Pons (tissue), 1 donor: ENCODE results near the gene USP7.

Source experiments
- DNase-seq: peaks from one replicate; pipeline ENCODE4 v3.0.0-alpha.2; 2016; ENCODE audit warnings: low spot score

The USP7 gene

DNA sequence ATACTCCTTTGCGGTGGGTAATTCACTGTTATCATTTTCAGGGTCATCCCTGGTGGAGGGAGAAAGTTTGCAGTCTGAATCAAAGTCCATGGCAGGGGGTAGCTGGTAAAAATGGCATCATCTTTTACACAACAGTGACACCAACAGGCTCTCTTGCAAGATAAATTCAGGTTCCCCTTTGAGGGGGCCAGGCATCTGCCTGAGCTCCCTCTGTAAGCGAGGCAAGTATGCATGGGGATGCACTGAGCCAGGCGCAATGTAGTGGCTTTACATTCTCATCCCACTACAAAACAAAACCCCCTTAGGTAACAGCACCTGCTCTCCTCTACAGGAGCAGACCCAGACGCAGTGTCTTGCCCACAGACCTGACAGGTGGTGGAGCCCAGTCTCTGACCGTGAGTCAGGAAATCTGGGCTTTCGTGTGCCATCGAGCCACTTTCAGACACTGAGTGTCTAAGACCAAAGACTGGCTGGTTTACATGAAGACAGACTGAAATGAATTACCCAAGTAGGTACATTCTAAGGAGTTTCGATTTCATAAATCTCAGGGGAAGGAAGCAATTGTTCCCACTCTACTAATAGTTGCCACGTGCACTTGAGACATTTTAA is 63.9 kb downstream of the USP7 start:
- no peak for DNase-seq

DNA sequence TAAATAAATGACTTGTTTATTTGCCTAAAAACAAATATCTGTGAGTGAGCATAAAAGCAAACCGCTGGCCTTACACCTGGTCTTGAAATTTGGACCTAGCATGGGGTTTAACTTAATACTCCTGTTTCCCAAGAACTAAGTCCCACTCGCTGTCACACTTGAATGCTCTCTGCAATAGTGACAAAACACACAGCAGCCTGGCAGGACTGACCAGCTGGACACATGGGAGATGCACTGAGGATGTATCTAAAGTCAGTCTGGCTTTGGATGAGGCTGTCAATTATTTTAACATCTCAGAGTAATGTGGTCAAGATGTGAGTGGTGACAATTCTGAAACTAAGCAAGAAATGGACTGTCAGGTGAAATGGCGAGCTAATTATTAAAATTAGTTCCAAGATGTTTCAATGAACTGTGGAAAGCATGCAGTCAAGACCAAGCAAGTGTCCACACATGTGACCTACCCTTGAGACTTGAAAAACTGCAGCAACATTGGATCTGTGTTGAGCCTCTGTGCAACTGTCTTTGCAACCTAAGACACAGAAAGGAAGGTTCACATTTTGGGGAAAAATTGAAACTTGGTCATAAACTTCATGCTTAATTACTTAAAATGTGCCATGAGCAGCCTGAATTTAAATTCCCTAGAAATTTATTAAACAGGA is 64.9 kb downstream of the USP7 start:
- no peak for DNase-seq

DNA sequence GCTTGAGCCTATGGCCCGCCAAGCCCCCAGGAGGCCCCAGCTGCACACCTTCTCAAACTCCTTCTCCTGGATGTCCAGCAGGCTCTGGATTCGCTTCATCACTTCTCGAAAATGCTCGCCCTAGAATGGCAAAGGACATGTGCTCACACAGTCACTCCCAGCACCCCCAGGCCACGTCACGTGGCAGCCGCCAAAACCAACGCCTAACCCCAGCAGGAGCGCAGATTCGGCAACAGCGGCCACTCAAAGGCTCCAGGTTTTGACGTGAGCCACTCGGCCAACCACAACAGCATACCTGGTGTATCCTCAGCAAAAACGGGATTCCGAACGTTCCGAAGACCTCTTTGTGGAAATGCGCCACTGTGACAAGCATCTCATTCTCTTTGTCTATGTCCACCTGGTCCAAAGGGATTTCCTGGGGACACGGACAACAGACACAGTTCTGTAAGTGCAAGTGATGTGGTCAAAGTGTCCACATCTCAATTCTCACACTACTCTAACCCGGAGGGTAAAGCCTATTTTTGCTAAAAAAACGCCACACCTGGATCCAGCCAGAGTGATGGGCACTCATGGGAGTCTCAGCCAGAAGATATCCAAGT is 68.9 kb downstream of the USP7 start:
- no peak for DNase-seq

DNA sequence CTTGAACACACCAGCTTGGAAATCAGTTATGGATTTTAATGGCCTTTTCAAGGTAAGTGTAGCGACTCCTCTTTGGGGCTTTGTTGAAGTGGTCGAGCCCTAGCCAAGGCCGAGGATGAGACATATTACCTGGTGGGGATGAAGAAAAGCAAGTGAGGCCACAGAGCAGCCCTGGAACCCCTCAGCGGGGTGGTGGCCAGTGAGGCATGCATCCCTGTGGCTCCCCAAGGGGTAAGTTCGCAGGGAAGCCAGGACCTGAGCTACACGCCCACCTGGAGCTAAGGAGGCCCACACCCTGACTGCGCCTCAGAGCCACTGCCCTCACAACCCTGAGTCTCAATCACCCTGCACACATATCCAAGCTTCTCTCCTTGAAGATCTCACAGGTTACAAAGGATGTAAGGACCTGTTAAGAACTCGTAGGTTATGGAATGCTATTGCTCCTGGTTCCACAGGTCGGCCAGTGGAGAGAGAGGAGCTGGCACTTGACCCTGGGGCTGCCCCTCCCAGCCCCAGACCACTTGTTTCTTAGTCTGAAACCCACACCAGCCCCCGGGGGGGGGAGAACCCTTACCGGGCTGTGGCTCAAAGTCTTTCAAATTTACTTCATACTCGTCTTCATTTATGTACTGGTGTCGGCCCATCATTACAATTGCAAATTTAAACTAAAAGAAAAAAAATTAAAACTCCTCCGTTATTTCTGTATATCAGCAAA is 69.6 kb downstream of the USP7 start:
- DNase-seq: no peak

DNA sequence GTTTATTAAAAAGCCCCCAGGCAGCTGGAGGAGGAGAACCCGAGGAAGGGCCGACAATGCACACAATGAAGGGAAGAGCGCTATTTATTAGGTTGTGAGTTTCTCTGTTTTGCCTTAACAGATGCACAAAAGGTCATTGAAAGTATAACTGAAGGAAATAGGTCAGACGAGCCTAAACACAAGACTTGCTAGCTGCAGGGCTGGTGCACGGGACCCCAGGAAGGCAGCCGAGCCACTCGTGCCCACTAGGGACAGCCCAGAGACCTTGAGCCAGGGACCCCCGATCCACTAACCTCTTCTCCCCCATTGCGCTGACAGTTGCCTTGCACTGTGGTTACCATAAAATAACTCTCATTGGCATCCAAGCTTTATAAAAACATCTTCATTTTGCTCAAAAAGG is 70.3 kb downstream of the USP7 start:
- DNase-seq: no peak

DNA sequence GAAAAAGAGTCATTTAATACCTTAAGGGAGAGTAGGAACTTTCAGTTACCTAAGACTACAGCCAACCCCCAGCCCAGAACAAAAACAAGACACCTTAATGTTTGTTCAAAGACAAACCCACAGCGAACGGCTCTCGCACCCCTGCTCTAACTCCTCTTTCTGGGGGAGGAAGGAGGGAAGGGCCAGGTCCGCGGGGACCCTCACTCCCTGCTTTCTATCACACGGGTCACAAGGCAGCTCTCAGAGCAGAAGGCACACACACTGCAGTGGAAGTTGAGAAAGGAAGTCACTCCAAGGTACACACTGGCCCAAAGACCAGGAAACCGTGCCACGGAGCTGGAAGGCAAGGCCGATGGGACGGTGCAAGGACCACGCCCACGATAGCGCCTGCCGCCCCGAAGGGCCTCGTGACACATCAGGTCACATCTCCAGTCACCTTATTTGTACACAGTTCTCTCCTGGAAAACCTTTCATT is 71.6 kb downstream of the USP7 start:
- no peak for DNase-seq

DNA sequence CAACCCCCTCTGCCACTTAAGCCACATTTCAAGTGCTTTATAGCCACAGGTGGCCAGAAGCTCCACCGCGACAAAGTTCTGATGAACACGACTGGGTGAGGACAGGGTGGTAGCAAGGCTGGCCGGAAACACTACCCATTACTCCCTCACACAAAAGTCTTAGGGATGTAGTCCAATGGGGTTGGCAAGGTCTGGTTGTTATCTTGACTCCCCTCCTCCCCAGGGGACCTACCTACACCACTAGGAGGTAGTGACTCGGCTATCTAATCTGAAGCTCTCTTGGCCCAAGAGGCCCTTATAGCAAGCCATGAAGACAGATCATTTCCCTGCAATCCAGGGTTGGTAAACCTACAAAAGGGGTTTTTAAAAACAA is 73.2 kb downstream of the USP7 start:
- no peak for DNase-seq

DNA sequence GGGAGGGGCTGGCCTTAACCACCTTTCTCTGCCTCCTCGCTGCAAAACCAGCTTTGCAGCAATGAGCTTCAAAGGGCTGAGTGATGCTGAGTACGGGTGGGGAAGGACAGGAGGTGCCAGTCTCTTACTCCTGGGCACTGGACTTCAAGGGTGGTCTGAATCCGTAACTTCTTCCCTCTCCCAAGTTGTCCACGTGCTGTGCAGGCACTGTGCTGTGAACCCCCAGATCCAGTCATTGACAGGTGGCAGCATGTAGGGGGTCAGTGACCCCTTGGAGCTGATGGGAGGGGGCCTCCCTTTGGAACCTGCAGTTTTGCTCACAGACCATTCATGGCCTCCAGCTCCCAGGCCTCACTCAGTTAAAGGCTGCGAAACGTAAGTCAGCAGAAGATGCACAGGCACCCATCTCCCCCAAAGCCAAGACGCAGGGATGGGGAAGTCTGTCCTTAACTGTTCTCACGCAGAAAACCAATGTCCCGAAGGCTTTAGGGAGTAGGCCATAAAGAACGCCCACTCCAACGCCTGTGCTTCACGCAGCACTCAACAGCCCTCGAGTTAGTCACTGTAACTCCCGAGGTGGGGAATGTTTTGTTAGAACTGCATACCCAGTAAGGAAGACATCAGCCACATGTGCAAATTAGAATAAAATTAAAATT is 73.7 kb downstream of the USP7 start:
- no peak for DNase-seq

DNA sequence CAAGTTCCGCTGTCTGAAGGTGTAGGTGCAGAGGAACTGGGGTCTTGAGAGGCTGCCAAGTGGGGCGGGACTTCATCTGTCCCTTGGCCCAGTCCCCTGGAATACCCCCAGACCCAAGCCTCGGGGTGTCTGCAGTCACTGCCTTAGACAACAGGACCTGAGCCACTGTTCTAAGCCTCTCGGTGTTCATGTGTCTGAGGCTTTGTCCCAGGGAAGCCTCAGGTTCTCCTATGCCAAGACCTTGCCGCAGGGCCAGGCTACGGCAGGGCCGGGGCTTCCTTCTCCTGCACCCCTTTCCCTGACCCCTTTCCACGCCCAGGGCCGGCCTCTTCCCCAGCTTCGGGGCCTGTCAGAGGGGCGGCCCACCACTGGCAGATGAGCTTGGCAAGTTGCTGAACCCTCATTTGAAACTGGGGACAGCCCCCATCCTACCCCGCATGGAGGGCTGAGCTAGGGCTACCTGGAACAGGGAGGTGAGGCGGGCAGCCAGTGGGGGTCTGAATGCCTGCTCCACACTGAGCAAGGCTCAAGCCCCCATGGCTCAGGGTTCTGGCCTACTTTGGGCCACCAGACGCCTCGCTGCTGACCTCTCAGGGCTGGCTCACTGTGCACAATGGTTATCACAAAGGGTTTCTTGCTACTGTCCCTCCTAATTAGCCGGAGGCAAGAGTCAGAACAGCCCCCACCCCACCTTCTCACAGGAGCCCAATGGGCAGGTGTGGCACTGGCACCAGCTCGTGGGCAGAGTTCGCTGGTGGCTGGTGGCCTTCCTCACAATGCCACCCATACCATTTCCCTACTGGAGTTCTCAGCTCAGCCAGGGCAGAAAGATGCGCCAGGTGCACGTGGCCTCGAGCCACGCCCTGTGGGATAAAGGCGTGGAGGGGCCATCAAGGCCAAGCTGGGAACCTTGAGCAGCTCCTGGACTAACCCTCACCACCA is 74.5 kb downstream of the USP7 start:
- no peak for DNase-seq

DNA sequence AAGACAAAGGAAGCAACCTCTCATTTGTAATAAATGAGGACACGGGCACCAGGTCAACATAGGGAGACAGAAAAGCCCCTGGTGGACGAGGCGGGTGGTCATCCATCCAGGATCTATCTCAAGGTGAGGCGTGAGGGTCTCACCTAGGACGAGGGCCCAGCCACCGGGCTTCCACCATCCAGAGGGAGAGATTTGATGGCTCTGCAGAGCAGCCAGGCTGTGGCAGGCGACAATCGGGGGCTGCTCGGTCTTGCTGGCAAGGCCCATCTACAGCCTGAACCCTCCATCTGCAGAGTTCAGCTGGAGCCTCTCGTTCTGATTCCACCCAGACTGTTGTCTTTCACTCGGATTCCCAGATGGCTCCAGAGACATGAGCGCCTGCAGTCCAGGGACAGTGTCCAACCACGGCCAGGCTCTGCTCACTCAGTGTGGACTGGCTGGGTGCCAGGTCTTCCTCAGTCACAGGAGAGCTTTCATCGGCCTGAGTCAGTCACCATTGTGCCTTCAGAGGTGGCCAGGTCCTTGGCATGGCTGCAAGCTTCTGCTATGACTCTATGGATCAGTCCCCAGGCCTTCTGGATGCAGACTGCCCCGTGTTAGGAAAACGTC is 75.7 kb downstream of the USP7 start:
- DNase-seq: peak; percentile 86

DNA sequence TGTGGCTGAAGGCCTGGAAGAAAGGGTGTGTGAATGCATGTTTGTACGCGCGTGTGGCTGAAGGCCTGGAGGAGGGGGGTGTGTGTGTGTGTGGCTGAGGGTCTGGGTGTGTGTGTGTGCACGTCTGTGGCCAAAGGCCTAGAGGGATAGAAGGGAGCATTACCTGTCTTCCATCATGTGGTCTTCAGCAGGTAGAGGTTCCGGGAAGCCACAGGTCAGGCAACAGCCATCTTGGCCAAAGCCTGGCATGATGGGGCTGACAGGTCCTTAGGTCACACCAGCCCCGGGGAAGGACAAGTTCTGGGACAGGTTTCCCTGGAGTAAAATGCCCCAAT is 76.3 kb downstream of the USP7 start:
- DNase-seq: no peak

DNA sequence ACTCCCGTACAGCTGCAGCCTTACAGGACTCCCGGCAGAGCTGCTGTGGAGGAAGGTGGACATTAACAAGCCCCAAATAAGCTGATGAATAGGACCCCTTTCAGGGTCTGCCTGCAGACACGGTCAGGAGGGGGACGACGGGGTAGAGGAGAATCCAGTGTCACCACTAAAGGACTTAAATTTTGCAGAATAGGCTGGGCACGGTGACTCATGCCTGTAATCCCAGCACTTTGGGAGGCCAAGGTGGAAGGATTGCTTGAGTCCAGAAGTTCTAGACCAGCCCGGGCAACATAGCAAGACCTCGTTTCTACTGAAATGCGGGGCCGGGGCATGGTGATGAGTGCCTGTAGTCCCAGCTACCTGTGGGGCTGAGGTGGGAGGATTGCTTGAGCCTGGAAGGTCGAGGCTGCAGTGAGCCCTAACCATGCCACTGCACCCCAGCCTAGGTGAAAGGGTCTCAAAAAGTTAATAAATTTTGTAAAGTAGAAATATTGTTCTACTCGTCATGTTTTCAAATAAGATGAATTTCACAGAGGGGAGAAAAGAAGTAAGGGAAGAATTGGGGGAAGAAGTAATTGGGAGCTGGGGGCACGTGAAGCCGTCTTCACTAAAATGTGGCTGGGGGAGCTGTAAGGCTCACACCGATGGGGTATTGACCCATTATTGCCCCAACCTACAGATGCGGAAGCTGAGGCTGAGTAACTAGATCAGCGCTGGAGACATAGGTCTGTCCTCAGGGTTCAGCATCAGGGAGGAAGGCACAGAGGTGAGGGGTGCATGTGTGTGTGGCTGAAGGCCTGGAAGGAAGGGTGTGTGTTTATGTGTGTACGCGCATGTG is 76.9 kb downstream of the USP7 start:
- DNase-seq: no peak

DNA sequence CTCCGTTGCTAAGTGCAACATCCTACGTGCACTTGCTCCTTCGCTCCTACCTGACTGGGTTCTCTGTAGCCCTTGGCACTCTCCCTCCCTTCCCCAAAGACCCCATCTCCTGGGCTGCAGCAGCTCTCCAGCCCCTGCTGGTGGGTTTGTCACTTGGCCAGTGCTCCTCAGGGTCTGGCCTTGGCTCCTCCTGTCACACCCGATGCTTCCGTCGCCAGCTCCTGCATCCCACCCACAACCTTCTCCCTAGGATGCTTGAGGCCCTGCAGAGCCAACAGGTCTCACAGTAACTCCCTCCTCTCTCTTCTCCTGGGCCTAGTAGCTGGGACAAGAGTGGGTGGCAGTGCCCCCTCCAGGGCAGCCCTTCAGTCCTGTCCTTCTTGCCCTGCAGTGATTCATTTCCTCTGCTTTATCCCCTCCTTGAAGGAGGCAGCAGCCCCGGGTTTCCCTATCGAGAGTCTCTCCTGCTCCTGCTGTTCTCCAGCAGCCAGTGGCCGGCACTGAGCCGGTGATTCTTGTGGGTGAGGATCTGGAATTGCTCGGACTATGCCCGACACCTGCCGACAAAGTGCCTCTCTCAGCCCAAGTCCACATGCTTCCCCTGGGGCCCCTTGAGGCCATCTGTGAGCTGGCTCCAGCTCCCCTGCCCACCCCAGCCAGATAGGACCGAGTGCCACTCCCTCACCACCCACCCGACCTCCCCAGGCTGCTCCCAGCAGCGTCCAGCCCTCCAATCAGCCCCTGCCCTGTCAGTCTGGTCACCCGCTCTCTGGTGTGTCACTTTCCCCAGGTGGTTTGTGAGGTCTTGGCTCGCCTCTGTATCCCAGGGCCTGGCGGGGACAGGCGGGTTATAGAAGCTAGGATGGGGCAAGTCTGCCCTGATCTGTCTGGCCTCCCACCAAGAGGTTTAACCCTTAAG is 77.8 kb downstream of the USP7 start:
- DNase-seq: no peak

DNA sequence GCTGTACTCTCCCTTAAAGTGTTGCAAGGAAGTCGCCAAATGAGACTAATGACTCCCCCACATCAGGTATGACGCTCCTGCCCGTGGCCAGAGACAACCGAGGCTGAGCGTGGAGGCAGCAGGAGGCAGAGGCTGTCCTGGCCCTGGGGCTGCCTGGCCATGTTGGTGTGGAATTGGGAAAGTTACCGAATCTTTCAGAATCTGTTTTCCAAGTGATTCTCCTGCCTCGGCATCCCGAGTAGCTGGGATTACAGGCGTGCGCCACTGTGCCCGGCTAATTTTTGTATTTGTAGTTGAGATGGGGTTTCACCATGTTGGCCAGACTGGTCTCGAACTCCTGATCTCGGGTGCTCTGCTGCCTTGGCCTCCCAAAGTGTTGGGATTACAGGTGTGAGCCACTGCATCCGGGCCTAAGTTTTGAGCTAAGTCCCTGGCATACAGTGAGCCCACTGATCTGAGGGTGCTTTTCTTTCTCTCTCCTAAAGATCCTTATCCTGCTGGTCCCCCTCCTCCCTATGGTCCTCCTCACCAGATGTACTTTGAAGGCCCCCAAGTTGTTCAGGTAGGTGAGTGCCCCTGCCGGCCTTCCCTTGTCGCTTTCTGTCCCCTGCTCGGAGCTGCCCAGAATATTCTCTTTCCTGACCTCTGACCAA is 80.9 kb downstream of the USP7 start:
- DNase-seq: no peak

DNA sequence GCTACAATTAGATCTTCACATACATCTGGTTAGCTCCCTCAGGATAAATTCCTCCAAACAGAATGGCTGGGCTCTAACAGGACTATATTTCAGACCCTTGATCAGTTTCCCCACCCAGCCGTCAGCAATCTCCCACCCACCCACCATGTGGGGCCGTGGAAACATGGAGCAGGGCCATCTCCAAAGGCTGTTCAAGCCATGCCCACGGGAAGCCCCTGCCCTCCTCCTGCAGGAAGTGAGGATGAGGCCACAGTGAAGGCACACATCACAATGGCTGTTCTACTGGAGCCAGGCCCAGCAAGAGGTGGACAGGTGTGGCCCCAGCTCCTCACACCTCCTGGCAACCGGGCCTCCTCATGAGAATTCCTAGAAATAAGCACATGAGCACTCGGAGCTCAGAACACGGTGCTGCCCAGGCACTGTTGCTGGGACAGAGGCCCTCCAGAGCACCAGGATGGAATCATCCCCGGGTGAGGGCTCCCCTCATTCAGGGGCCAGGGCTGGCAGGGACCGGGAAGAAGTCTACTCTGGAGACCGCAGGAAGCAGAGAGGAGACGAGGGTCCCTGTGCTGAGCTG is 81.6 kb downstream of the USP7 start, which contains the start of gene LITAFD:
LITAFD (plus strand) TSS at position 311 of the 577 bp plus-strand sequence. CDS start 2,005 bp downstream, outside the sequence.
- DNase-seq: no peak

DNA sequence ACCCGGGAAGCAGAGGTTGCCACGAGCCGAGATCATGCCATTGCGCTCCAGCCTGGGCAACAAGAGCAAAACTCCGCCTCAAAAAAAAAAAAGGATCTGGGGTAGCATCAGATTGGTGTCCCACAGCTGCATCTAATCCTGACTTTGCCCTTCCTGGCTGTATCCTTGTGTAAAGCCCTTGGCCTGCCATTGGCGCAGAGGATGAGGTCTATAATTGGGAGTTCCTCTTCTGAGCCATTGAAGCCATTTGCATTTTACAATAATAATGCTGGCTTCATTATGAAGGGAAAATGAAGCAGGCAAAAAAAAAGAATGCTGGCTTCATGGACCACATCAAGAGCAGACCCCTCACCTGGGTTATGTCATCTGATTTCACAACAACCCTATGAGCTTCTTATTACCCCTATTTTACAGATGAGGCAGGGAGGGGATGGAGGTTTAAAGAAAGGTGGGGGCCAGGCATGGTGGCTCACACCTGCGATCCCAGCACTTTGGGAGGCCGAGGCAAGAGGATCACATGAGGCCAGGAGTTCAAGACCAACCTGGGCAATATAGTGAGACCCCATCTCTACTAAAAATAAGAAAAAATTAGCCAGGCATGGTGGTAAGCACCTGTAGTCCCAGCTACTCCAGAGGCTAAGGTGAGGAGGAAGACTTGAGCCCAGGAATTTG is 82.7 kb downstream of the USP7 start:
- DNase-seq: no peak

DNA sequence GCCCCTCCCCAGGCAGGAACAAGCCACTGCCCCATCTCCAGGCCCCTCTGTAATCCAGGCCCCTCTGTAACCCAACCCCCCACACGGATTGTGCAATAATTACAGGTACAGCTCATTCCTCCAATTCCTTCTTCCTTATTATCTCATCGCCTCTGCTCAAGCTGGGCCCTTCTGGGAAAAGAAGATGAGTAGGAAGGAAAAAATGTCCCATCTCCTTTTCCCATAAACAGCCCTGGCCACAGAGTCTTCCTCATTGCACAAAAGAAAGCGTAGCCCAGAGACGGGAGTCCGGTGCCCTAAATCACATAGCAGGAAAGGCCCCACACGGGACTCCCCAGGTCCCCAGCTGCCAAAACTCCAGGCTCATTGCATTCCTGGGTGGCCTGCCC is 85.2 kb downstream of the USP7 start:
- no peak for DNase-seq
